Activated CD8-positive, alpha-beta memory T cell treated with anti-CD3 and anti-CD28 coated beads, Interleukin-2, amount 50 U/mL, for 24 hours (primary cell): ENCODE data around the gene APOL6.

Experiments
- DNase-seq: peaks from one replicate; pipeline ENCODE4 v3.0.0-alpha.2; 2020; ENCODE audit errors: extremely low read depth

Gene APOL6

GRCh38 chr22:35648066-35649025 lies at the start of gene APOL6:
Gene APOL6 (plus strand): TSS chr22:35648446. CDS start chr22:35656426, 7,980 bp downstream.
- peak; percentile 40 for DNase-seq

GRCh38 chr22:35599364-35599763 lies 48.9 kb upstream of the APOL6 start:
- no peak for DNase-seq

GRCh38 chr22:35600476-35600875 lies 47.8 kb upstream of the APOL6 start:
- no peak for DNase-seq

- DNase-seq, result no peak
Measured at GRCh38 chr22:35601013-35601580, 47.1 kb upstream of the APOL6 start.

GRCh38 chr22:35601743-35602615 lies 46.3 kb upstream of the APOL6 start:
- DNase-seq, result no peak

GRCh38 chr22:35604621-35605368 lies 43.5 kb upstream of the APOL6 start:
- DNase-seq, result no peak

GRCh38 chr22:35605369-35605680 lies 42.9 kb upstream of the APOL6 start:
- DNase-seq, result no peak

GRCh38 chr22:35605851-35606481 lies 42.3 kb upstream of the APOL6 start:
- DNase-seq, result no peak

- DNase-seq, result no peak
Measured at GRCh38 chr22:35606916-35607315, 41.3 kb upstream of the APOL6 start.

- DNase-seq, result no peak
Measured at GRCh38 chr22:35608088-35608487, 40.2 kb upstream of the APOL6 start.

GRCh38 chr22:35609261-35609660 lies 39.0 kb upstream of the APOL6 start:
- DNase-seq, result no peak

GRCh38 chr22:35609761-35610160 lies 38.5 kb upstream of the APOL6 start:
- DNase-seq, result no peak

- DNase-seq, result no peak
Measured at GRCh38 chr22:35610741-35611140, 37.5 kb upstream of the APOL6 start.

GRCh38 chr22:35611200-35611890 lies 36.9 kb upstream of the APOL6 start:
- DNase-seq, result no peak

GRCh38 chr22:35611891-35612576 lies 36.2 kb upstream of the APOL6 start:
- no peak for DNase-seq

GRCh38 chr22:35612903-35613302 lies 35.3 kb upstream of the APOL6 start:
- DNase-seq, result no peak

GRCh38 chr22:35614404-35614803 lies 33.8 kb upstream of the APOL6 start:
- DNase-seq, result no peak

GRCh38 chr22:35615156-35615555 lies 33.1 kb upstream of the APOL6 start:
- no peak for DNase-seq

GRCh38 chr22:35616043-35616442 lies 32.2 kb upstream of the APOL6 start:
- no peak for DNase-seq
